ENCODE results near the gene HNRNPLL. TPM values are rescaled to one million over a fixed set of nuclear protein-coding genes. Genes with fewer than 3 reads are reported as not detected.

The HNRNPLL gene
- total RNA-seq, 5 donors from 2014 or later (not counting 1 experiment from before 2014, with no cell fraction given) = 28.1 to 69.0 (median 35.2) TPM

- ATAC-seq (replicated peaks in 1 of 4) (no peak), DNase-seq (no peak)
- POLR2A ChIA-PET = no interaction called here
- no peaks in the 10 kb centered on the region for H3K27me3 ChIP-seq (replicated peaks in 1 of 2; ENCODE audit: control insufficient read depth in 2 of 2, extremely low read depth in 1 of 2, insufficient read depth in 2 of 2, low read length in 1 of 2)
- H3K27ac ChIP-seq (ENCODE audit: low read length) = no peak overlapping the region
- no peaks in the 10 kb centered on the region for H3K27me3 Mint-ChIP-seq
- CTCF ChIA-PET = no interaction called here
- peaks cover 25% of the 10 kb centered on the region for H3K36me3 Mint-ChIP-seq
- H3K4me1 ChIP-seq (ENCODE audit: control insufficient read depth in 1 of 2, extremely low read depth in 1 of 2, insufficient read depth in 2 of 2, low read length in 2 of 2) = no peaks in the 10 kb centered on the region
- no peaks in the 10 kb centered on the region for H3K9me3 ChIP-seq
- peaks cover 2 to 10% of the 10 kb centered on the region in 2 donors for H3K36me3 ChIP-seq (ENCODE audit: control insufficient read depth in 2 of 2, extremely low read depth in 1 of 2, insufficient read depth in 1 of 2, low read length in 1 of 2)
- no peak overlapping the region for H3K4me3 Mint-ChIP-seq
- 89% methylated on average over 1 of the region's 2 CpGs for WGBS (ENCODE audit: insufficient coverage)
- H3K27ac Mint-ChIP-seq = no peak overlapping the region
- no peak overlapping the region for H3K4me3 ChIP-seq (ENCODE audit: control insufficient read depth in 1 of 2, extremely low read depth in 1 of 2, low read length in 1 of 2)
- H3K9me3 Mint-ChIP-seq = no peaks in the 10 kb centered on the region
- H3K4me1 Mint-ChIP-seq = no peaks in the 10 kb centered on the region
These were observed 42.6 kb downstream of the HNRNPLL start for GRCh38 chr2:38560092-38560491.

DNA sequence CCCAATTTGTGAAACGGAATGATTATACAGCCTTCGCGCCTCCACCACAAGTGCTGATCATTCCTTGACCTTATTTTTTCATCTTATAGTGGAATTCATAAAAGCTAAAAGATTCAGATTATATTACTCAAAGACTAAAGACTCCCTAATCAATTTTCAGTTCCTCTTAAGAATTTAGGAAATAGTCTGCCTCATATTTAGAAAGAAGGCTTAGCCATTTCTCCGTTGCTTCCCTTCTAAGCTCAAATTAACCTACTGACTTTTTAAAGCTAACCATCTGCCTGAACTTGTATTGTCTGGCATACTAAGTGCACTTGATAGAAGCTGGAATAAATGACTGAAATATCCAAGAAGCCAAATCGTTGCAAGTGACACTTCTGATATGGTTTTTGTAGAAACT lies 44.7 kb downstream of the HNRNPLL start:
- no peak for ATAC-seq (replicated peaks in 1 of 4)
- H3K4me1 ChIP-seq (ENCODE audit: control insufficient read depth in 1 of 2, extremely low read depth in 1 of 2, insufficient read depth in 2 of 2, low read length in 2 of 2) = no peaks in the 10 kb centered on the region
- no CpG with 5 or more reads among the region's 5 CpGs for WGBS (ENCODE audit: insufficient coverage)
- ChIA-PET CTCF (interaction anchor here in 1 of 2 donors (1.1 to 2.4 kb wide), 4 partner anchors 19 to 47 kb away, joined by 3 to 5 read pairs (median 4); no protein-coding TSS in a partner anchor), POLR2A (no interaction called here)
- no peaks in the 10 kb centered on the region for H3K9me3 ChIP-seq
- H3K27ac ChIP-seq (ENCODE audit: low read length) = no peak overlapping the region
- no peak overlapping the region for H3K4me3 Mint-ChIP-seq
- H3K27me3 ChIP-seq (replicated peaks in 1 of 2; ENCODE audit: control insufficient read depth in 2 of 2, extremely low read depth in 1 of 2, insufficient read depth in 2 of 2, low read length in 1 of 2) = no peaks in the 10 kb centered on the region
- H3K36me3 Mint-ChIP-seq = peaks cover 20% of the 10 kb centered on the region
- no peak overlapping the region for H3K4me3 ChIP-seq (ENCODE audit: control insufficient read depth in 1 of 2, extremely low read depth in 1 of 2, low read length in 1 of 2)
- H3K4me1 Mint-ChIP-seq = peaks cover 0 to under 1% (median under 1%) of the 10 kb centered on the region in 3 donors
- H3K36me3 ChIP-seq (ENCODE audit: control insufficient read depth in 2 of 2, extremely low read depth in 1 of 2, insufficient read depth in 1 of 2, low read length in 1 of 2) = peaks cover 2 to 6% of the 10 kb centered on the region in 2 donors
- no peak overlapping the region for H3K27ac Mint-ChIP-seq
- H3K9me3 Mint-ChIP-seq = no peaks in the 10 kb centered on the region
- no peaks in the 10 kb centered on the region for H3K27me3 Mint-ChIP-seq
- no peak for DNase-seq

DNA sequence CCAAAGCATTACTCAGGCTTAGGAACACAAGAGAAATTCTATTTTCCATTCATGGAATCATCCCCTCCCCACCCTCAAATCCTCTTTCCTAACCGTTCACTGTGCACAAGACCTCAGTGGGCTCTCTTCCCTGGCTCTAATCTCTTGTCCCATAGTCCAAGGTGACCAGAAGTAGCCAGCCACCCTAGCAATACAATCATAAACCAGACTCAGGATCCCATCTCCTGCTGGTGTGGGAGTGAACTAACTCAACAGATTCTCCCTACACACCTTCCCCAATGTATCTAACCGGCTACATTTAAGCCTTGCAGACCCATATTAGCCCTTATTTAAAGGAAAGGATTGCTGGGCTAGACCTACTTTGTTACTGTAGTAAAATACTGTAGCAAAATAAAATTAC lies 45.5 kb downstream of the HNRNPLL start:
- Histone ChIP-seq H3K36me3 (ENCODE audit: control insufficient read depth in 2 of 2, extremely low read depth in 1 of 2, insufficient read depth in 1 of 2, low read length in 1 of 2) (peaks cover 2 to 6% of the 10 kb centered on the region in 2 donors), H3K4me3 (ENCODE audit: control insufficient read depth in 1 of 2, extremely low read depth in 1 of 2, low read length in 1 of 2) (no peak overlapping the region), H3K9me3 (no peaks in the 10 kb centered on the region), H3K4me1 (ENCODE audit: control insufficient read depth in 1 of 2, extremely low read depth in 1 of 2, insufficient read depth in 2 of 2, low read length in 2 of 2) (no peaks in the 10 kb centered on the region), H3K27me3 (replicated peaks in 1 of 2; ENCODE audit: control insufficient read depth in 2 of 2, extremely low read depth in 1 of 2, insufficient read depth in 2 of 2, low read length in 1 of 2) (no peaks in the 10 kb centered on the region), H3K27ac (ENCODE audit: low read length) (no peak overlapping the region)
- Mint-ChIP-seq H3K27ac (no peak overlapping the region), H3K4me1 (peaks cover 5 to 8% (median 7%) of the 10 kb centered on the region in 3 donors), H3K9me3 (no peaks in the 10 kb centered on the region), H3K27me3 (no peaks in the 10 kb centered on the region), H3K4me3 (no peak overlapping the region), H3K36me3 (peaks cover 21% of the 10 kb centered on the region)
- WGBS (ENCODE audit: insufficient coverage) = no CpG with 5 or more reads among the region's 2 CpGs
- DNase-seq = no peak
- ATAC-seq (replicated peaks in 1 of 4) = no peak
- POLR2A ChIA-PET = interaction anchor here (0.6 kb wide), 2 partner anchors 11 to 441 kb away, joined by 3 read pairs; no protein-coding TSS in a partner anchor
- CTCF ChIA-PET = interaction anchor here in 1 of 2 donors (1.9 to 2.4 kb wide), 2 partner anchors 20 to 24 kb away, joined by 5 read pairs; no protein-coding TSS in a partner anchor

- Mint-ChIP-seq H3K36me3 (peaks cover 12% of the 10 kb centered on the region), H3K27ac (no peak overlapping the region), H3K9me3 (no peaks in the 10 kb centered on the region), H3K4me1 (peaks cover 8 to 12% (median 12%) of the 10 kb centered on the region in 3 donors), H3K4me3 (no peak overlapping the region), H3K27me3 (no peaks in the 10 kb centered on the region)
- no peak overlapping the region for H3K27ac ChIP-seq (ENCODE audit: low read length)
- H3K4me1 ChIP-seq (ENCODE audit: control insufficient read depth in 1 of 2, extremely low read depth in 1 of 2, insufficient read depth in 2 of 2, low read length in 2 of 2) = no peaks in the 10 kb centered on the region
- ChIA-PET POLR2A (interaction anchor here (0.6 kb wide), 3 partner anchors 10 to 301 kb away, joined by 3 read pairs; no protein-coding TSS in a partner anchor), CTCF (interaction anchor here (0.6 to 1.2 kb wide), 6 partner anchors 8 to 1385 kb away, joined by 3 to 6 read pairs (median 4); no protein-coding TSS in a partner anchor)
- WGBS (ENCODE audit: insufficient coverage) = 92% methylated on average over 2 of the region's 6 CpGs
- ATAC-seq (replicated peaks in 1 of 4) = no peak
- DNase-seq = no peak
- no peaks in the 10 kb centered on the region for H3K27me3 ChIP-seq (replicated peaks in 1 of 2; ENCODE audit: control insufficient read depth in 2 of 2, extremely low read depth in 1 of 2, insufficient read depth in 2 of 2, low read length in 1 of 2)
- H3K9me3 ChIP-seq = no peaks in the 10 kb centered on the region
- H3K36me3 ChIP-seq (ENCODE audit: control insufficient read depth in 2 of 2, extremely low read depth in 1 of 2, insufficient read depth in 1 of 2, low read length in 1 of 2) = peaks cover under 1 to 2% of the 10 kb centered on the region in 2 donors
- H3K4me3 ChIP-seq (ENCODE audit: control insufficient read depth in 1 of 2, extremely low read depth in 1 of 2, low read length in 1 of 2) = no peak overlapping the region
These were observed 46.5 kb downstream of the HNRNPLL start for GRCh38 chr2:38556006-38556801.

GRCh38 chr2:38554973-38555595 lies 47.6 kb downstream of the HNRNPLL start:
- POLR2A ChIA-PET = no interaction called here
- H3K9me3 Mint-ChIP-seq = no peaks in the 10 kb centered on the region

GRCh38 chr2:38553554-38553953 lies 49.2 kb downstream of the HNRNPLL start:
- no peak overlapping the region for H3K27ac ChIP-seq (ENCODE audit: low read length)
- H3K9me3 ChIP-seq = no peaks in the 10 kb centered on the region
- H3K9me3 Mint-ChIP-seq = no peaks in the 10 kb centered on the region
- peaks cover 8 to 13% (median 12%) of the 10 kb centered on the region in 3 donors for H3K4me1 Mint-ChIP-seq
- H3K36me3 Mint-ChIP-seq = peaks cover 3% of the 10 kb centered on the region
- no peak overlapping the region for H3K4me3 ChIP-seq (ENCODE audit: control insufficient read depth in 1 of 2, extremely low read depth in 1 of 2, low read length in 1 of 2)
- H3K27me3 Mint-ChIP-seq = no peaks in the 10 kb centered on the region
- DNase-seq (no peak), ATAC-seq (replicated peaks in 1 of 4) (no peak)
- H3K4me3 Mint-ChIP-seq = no peak overlapping the region
- no peaks in the 10 kb centered on the region for H3K4me1 ChIP-seq (ENCODE audit: control insufficient read depth in 1 of 2, extremely low read depth in 1 of 2, insufficient read depth in 2 of 2, low read length in 2 of 2)
- no CpG with 5 or more reads among the region's 2 CpGs for WGBS (ENCODE audit: insufficient coverage)
- H3K36me3 ChIP-seq (ENCODE audit: control insufficient read depth in 2 of 2, extremely low read depth in 1 of 2, insufficient read depth in 1 of 2, low read length in 1 of 2) = peaks cover 0 to 2% of the 10 kb centered on the region in 2 donors
- H3K27ac Mint-ChIP-seq = no peak overlapping the region
- H3K27me3 ChIP-seq (replicated peaks in 1 of 2; ENCODE audit: control insufficient read depth in 2 of 2, extremely low read depth in 1 of 2, insufficient read depth in 2 of 2, low read length in 1 of 2) = no peaks in the 10 kb centered on the region
- CTCF ChIA-PET = no interaction called here
- POLR2A ChIA-PET = interaction anchor here (0.5 to 0.6 kb wide), 3 partner anchors 21 to 194 kb away, joined by 3 to 5 read pairs (median 4); no protein-coding TSS in a partner anchor

More at GRCh38 chr2:38554973-38555595, 47.6 kb downstream of the HNRNPLL start:
- no peaks in the 10 kb centered on the region for H3K27me3 Mint-ChIP-seq
- 100% methylated on average over 6 of the region's 8 CpGs for WGBS (ENCODE audit: insufficient coverage)
- DNase-seq (peak in 1 of 35 experiments; percentile 20), ATAC-seq (replicated peaks in 1 of 4) (no peak)
- no peak overlapping the region for H3K27ac Mint-ChIP-seq
- H3K4me1 Mint-ChIP-seq = peaks cover 8 to 12% (median 12%) of the 10 kb centered on the region in 3 donors
- H3K9me3 ChIP-seq = no peaks in the 10 kb centered on the region
- no peaks in the 10 kb centered on the region for H3K4me1 ChIP-seq (ENCODE audit: control insufficient read depth in 1 of 2, extremely low read depth in 1 of 2, insufficient read depth in 2 of 2, low read length in 2 of 2)
- peaks cover 0 to 2% of the 10 kb centered on the region in 2 donors for H3K36me3 ChIP-seq (ENCODE audit: control insufficient read depth in 2 of 2, extremely low read depth in 1 of 2, insufficient read depth in 1 of 2, low read length in 1 of 2)
- H3K4me3 Mint-ChIP-seq = no peak overlapping the region
- H3K27me3 ChIP-seq (replicated peaks in 1 of 2; ENCODE audit: control insufficient read depth in 2 of 2, extremely low read depth in 1 of 2, insufficient read depth in 2 of 2, low read length in 1 of 2) = no peaks in the 10 kb centered on the region
- H3K4me3 ChIP-seq (ENCODE audit: control insufficient read depth in 1 of 2, extremely low read depth in 1 of 2, low read length in 1 of 2) = no peak overlapping the region
- CTCF ChIA-PET = interaction anchor here (0.5 to 1.2 kb wide), 5 partner anchors 10 to 1159 kb away, joined by 3 to 4 read pairs (median 3); no protein-coding TSS in a partner anchor
- no peak overlapping the region for H3K27ac ChIP-seq (ENCODE audit: low read length)
- H3K36me3 Mint-ChIP-seq = peaks cover 5% of the 10 kb centered on the region
